HL-60 (cell line): ENCODE results near the gene NPR3.

Experiments used
- DNase-seq, 2 experiments: peaks; one replicate each; pipeline ENCODE4 v3.0.0-alpha.2; 2010 to 2020; ENCODE audit warnings: low read depth in 1 of 2, low spot score in 1 of 2
- H3K27ac ChIP-seq: fragments of 250-450 bp; sonication (Bioruptor Pico); replicated peaks from 2 replicates; pipeline ENCODE4 v1.5.1; 2020; ENCODE audit warnings: mild to moderate bottlenecking, moderate library complexity
- H3K27me3 ChIP-seq: fragments of 250-450 bp; sonication (Bioruptor Pico); 2 replicates; pipeline ENCODE4 v1.5.1; 2021; ENCODE audit warnings: mild to moderate bottlenecking, moderate library complexity; ENCODE audit not compliant: insufficient read depth, poor library complexity, severe bottlenecking
- H3K4me3 ChIP-seq: replicated peaks from 2 replicates; pipeline ENCODE4 v1.5.1; 2011; ENCODE audit warnings: mild to moderate bottlenecking, control low read depth, low read length; ENCODE audit not compliant: insufficient read depth
- CTCF ChIP-seq: IDR thresholded peaks from one replicate; pipeline ENCODE4 v1.5.1; 2011; ENCODE audit warnings: low read length, control low read depth, inconsistent platforms; ENCODE audit not compliant: insufficient read depth
- GABPA ChIP-seq: IDR thresholded peaks from 2 replicates; pipeline ENCODE4 v1.6.1; 2012; ENCODE audit warnings: low read depth
- POLR2AphosphoS5 ChIP-seq: IDR thresholded peaks from 2 replicates; pipeline ENCODE4 v1.6.1; 2012; ENCODE audit warnings: low read depth
- REST ChIP-seq: IDR thresholded peaks from 2 replicates; pipeline ENCODE4 v1.6.1; 2012; ENCODE audit warnings: low read depth; ENCODE audit not compliant: insufficient replicate concordance
- SPI1 ChIP-seq: IDR thresholded peaks from 2 replicates; pipeline ENCODE4 v1.6.1; 2012; ENCODE audit warnings: low read depth, mild to moderate bottlenecking, borderline replicate concordance

Gene NPR3

GRCh38 chr5:32790411-32790951 lies 79.4 kb downstream of the NPR3 start:
- TF ChIP-seq POLR2AphosphoS5: no peak
- no peak for TF ChIP-seq REST
- no peak for TF ChIP-seq GABPA
- no peak for TF ChIP-seq CTCF
- TF ChIP-seq SPI1: no peak
- DNase-seq: no peak
- Histone ChIP-seq H3K27ac (no peak overlapping the region), H3K27me3 (peaks cover 7% of the 10 kb centered on the region), H3K4me3 (no peak overlapping the region)

GRCh38 chr5:32791536-32792243 lies 80.6 kb downstream of the NPR3 start:
- TF ChIP-seq REST (no peak), CTCF (no peak), GABPA (no peak), SPI1 (no peak), POLR2AphosphoS5 (no peak)
- Histone ChIP-seq H3K4me3 (no peak overlapping the region), H3K27me3 (peaks cover 3% of the 10 kb centered on the region), H3K27ac (no peak overlapping the region)
- DNase-seq: no peak

- no peak overlapping the region for H3K27ac ChIP-seq
- no peaks in the 10 kb centered on the region for H3K27me3 ChIP-seq
- DNase-seq: no peak
- H3K4me3 ChIP-seq: no peak overlapping the region
- TF ChIP-seq POLR2AphosphoS5 (no peak), SPI1 (no peak), REST (no peak), GABPA (no peak), CTCF (no peak)
These were observed 83.0 kb downstream of the NPR3 start for GRCh38 chr5:32794086-32794485.
